HG03460 (cell line): ENCODE results near the gene SH3RF3.

ENCODE experiments used
- ATAC-seq: cut with Tn5 transposase; IDR thresholded peaks from one replicate; pipeline ENCODE4 v1.9.1; 2021; ENCODE audit not compliant: unreplicated experiment

Gene SH3RF3

GRCh38 chr2:109482361-109482861, 353.4 kb downstream of the SH3RF3 start:
- ATAC-seq, result no peak

- ATAC-seq, result no peak
Measured at GRCh38 chr2:109486711-109487535, 357.9 kb downstream of the SH3RF3 start.

- no peak for ATAC-seq
Measured at GRCh38 chr2:109487536-109487869, 358.5 kb downstream of the SH3RF3 start.

GRCh38 chr2:109487871-109488655, 359.1 kb downstream of the SH3RF3 start:
- ATAC-seq, result no peak

- ATAC-seq, result no peak
Measured at GRCh38 chr2:109489296-109489695, 360.3 kb downstream of the SH3RF3 start.

GRCh38 chr2:109493176-109493935, 364.4 kb downstream of the SH3RF3 start:
- ATAC-seq, result no peak

GRCh38 chr2:109494351-109494750, 365.3 kb downstream of the SH3RF3 start:
- no peak for ATAC-seq

- ATAC-seq, result no peak
Measured at GRCh38 chr2:109497463-109497862, 368.5 kb downstream of the SH3RF3 start.

GRCh38 chr2:109497911-109498870, 369.2 kb downstream of the SH3RF3 start:
- ATAC-seq, result no peak

- no peak for ATAC-seq
Measured at GRCh38 chr2:109498906-109499305, 369.9 kb downstream of the SH3RF3 start.

- ATAC-seq, result no peak
Measured at GRCh38 chr2:109499566-109499965, 370.6 kb downstream of the SH3RF3 start.

GRCh38 chr2:109500910-109501309, 371.9 kb downstream of the SH3RF3 start:
- no peak for ATAC-seq

GRCh38 chr2:109501461-109501860, 372.5 kb downstream of the SH3RF3 start:
- no peak for ATAC-seq

GRCh38 chr2:109503191-109503590, 374.2 kb downstream of the SH3RF3 start:
- no peak for ATAC-seq

GRCh38 chr2:109507217-109507616, 378.2 kb downstream of the SH3RF3 start:
- no peak for ATAC-seq

GRCh38 chr2:109507828-109508227, 378.8 kb downstream of the SH3RF3 start:
- ATAC-seq, result no peak

- ATAC-seq, result no peak
Measured at GRCh38 chr2:109508556-109508955, 379.6 kb downstream of the SH3RF3 start.

- no peak for ATAC-seq
Measured at GRCh38 chr2:109510136-109511028, 381.4 kb downstream of the SH3RF3 start.

- no peak for ATAC-seq
Measured at GRCh38 chr2:109511168-109511567, 382.2 kb downstream of the SH3RF3 start.
